Vagina (tissue), 2 donors: Measurements from ENCODE around the gene SF3B2. TPM values are rescaled to one million over a fixed set of nuclear protein-coding genes. Genes with fewer than 3 reads are reported as not detected.

ENCODE experiments used
- DNase-seq, 2 donors: peaks; one replicate each; pipeline ENCODE4 v3.0.0-alpha.2; 2017; ENCODE audit errors: extremely low spot score in 2 of 2
- H3K27ac ChIP-seq: fragments of 200-600 bp; sonication (generic); one replicate; pipeline ENCODE4 v1.5.1; 2019
- H3K27me3 ChIP-seq: fragments of 200-600 bp; sonication (generic); one replicate; pipeline ENCODE4 v1.5.1; 2019
- H3K36me3 ChIP-seq, 2 donors: fragments of 200-600 bp; sonication (generic); one replicate each; pipeline ENCODE4 v1.5.1; 2017 to 2019
- H3K4me1 ChIP-seq: fragments of 200-600 bp; sonication (generic); one replicate; pipeline ENCODE4 v1.5.1; 2019
- H3K4me3 ChIP-seq, 2 donors: fragments of 200-600 bp; sonication (generic); 1 replicate in 1 of 2; 2 replicates in 1 of 2; pipeline ENCODE4 v1.5.1; 2016 to 2019
- H3K9me3 ChIP-seq: fragments of 200-600 bp; sonication (generic); one replicate; pipeline ENCODE4 v1.5.1; 2019
- POLR2A ChIP-seq, 2 donors: fragments of 450-650 bp; IDR thresholded peaks; one replicate each; pipeline ENCODE4 v1.6.1; 2017; ENCODE audit warnings: antibody characterized with exemption in 2 of 2, mild to moderate bottlenecking in 2 of 2, moderate library complexity in 2 of 2
- POLR2AphosphoS5 ChIP-seq, 2 donors: sonication (generic); formaldehyde crosslinking; IDR thresholded peaks; one replicate each; pipeline ENCODE4 v1.9.0; 2017; ENCODE audit warnings: antibody characterized with exemption in 2 of 2, mild to moderate bottlenecking in 2 of 2, low read depth in 1 of 2; ENCODE audit not compliant: insufficient read depth in 1 of 2
- intact Hi-C: fragments of 100-400 bp; cut with DNase I; formaldehyde crosslinking; loops from one replicate; pipeline ENCODE4 v1.15.1; 2023
- total RNA-seq: library from RNA; depleted of rRNA; stranded (reverse); fragments of >200 nt; gene quantifications from one replicate; pipeline ENCODE4 v1.2.3, GENCODE V29; 2016
- TF ChIP-seq, protein P1 (sequence below), 3 experiments: fragments of 450-650 bp in 2 of 3; fragments of 200-600 bp in 1 of 3; sonication (generic) in 1 of 3; IDR thresholded peaks; one replicate each; pipeline ENCODE4 v1.5.1; 2017 to 2019; ENCODE audit warnings: antibody characterized with exemption in 3 of 3, mild to moderate bottlenecking in 2 of 3, moderate library complexity in 2 of 3

SF3B2 gene
- total RNA-seq, 1 donor from 2014 or later = 107 TPM

DNA sequence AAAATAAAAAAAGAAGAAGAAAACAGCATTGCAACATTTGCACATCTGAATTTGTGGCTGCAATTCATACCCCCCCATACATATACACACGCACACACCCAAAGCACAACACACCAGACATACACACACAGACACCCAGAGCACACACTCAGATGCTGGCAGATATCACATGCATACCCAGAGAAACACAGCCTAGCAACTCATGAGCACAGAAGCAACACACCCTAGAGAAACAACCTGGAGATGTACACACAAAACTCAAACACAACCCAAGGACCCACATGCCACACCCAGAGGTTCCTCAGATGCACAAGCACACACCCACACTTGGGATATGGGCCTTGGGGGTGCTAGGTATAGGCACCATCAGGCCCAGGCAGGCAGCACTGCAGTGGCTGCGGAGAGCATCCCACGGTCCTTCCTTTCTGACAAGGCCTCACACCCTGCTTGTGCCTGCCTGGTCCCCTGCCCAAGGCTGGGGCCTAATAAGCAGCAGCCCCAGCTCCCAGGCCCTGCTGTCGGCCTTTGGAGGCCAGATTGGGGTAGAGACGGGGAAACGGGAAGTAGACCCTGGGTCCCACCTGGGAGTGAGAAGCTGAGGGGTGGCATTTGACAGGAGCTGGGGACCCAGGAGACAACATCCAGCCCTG is 37.2 kb upstream of the SF3B2 start:
- no peak for DNase-seq
- Histone ChIP-seq H3K9me3 (no peaks in the 10 kb centered on the region), H3K4me3 (no peak overlapping the region), H3K36me3 (no peaks in the 10 kb centered on the region), H3K27ac (no peak overlapping the region), H3K27me3 (no peaks in the 10 kb centered on the region), H3K4me1 (peaks cover 11% of the 10 kb centered on the region)
- TF ChIP-seq POLR2AphosphoS5 (IDR thresholded peaks at IDR 0.05; ENCODE audit: insufficient read depth in 1 of 2, low read depth in 1 of 2) (no peak), POLR2A (IDR thresholded peaks at IDR 0.05) (no peak)
- TF ChIP-seq, protein P1, sequence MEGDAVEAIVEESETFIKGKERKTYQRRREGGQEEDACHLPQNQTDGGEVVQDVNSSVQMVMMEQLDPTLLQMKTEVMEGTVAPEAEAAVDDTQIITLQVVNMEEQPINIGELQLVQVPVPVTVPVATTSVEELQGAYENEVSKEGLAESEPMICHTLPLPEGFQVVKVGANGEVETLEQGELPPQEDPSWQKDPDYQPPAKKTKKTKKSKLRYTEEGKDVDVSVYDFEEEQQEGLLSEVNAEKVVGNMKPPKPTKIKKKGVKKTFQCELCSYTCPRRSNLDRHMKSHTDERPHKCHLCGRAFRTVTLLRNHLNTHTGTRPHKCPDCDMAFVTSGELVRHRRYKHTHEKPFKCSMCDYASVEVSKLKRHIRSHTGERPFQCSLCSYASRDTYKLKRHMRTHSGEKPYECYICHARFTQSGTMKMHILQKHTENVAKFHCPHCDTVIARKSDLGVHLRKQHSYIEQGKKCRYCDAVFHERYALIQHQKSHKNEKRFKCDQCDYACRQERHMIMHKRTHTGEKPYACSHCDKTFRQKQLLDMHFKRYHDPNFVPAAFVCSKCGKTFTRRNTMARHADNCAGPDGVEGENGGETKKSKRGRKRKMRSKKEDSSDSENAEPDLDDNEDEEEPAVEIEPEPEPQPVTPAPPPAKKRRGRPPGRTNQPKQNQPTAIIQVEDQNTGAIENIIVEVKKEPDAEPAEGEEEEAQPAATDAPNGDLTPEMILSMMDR (IDR thresholded peaks at IDR 0.05) = no peak
- intact Hi-C loops = no loop called here

- no peaks in the 10 kb centered on the region for H3K9me3 ChIP-seq
- H3K4me3 ChIP-seq = no peak overlapping the region
- no peak overlapping the region for H3K27ac ChIP-seq
- no peak for TF ChIP-seq POLR2A (IDR thresholded peaks at IDR 0.05)
- H3K4me1 ChIP-seq = peaks cover 11% of the 10 kb centered on the region
- no peak for DNase-seq
- H3K27me3 ChIP-seq = no peaks in the 10 kb centered on the region
- H3K36me3 ChIP-seq = no peaks in the 10 kb centered on the region
- intact Hi-C loops = no loop called here
Observed at GRCh38 chr11:66015454-66015881, 36.7 kb upstream of the SF3B2 start.

DNA sequence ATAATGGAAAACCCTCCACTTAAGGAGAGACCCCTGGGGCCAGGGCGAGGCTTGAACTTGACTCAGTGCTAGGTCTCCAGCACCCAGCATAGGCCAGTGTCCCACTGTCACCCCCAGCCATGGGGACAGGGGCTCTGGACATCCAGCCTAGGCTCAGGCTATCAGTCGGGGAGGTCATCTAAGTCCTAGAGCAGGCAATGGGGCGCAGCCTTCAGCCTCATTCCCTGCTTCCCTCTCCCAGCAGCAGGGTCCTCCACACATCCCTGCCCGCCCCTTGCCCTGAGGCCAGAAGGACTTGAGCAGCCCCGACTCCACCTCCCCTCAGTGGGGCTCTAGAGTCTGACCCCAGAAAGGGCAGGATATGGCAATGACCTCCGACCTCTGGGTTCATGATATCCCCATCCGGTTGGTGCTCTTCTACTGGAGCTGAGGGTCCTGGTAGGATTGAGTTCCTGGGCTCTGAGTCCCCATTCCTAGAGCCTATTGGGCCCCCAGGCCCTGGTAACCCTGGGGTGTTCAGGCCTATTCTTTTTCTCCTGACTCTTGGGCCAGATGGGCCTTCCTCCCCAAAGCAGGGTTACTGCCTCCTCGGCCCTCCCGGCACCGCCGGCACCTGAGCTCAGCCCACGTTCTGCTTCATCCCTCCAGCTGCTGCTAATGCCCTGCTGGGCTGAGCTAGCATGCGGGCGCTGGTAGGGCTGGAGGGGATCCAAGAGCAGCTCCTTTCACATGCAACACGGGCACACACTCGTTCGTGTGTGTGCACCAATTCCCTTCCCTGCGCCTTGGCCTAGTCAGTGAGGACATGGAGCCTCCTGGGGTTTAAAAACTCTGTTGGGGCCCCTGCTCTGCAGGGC is 36.0 kb upstream of the SF3B2 start:
- Histone ChIP-seq H3K36me3 (no peaks in the 10 kb centered on the region), H3K9me3 (no peaks in the 10 kb centered on the region), H3K27me3 (no peaks in the 10 kb centered on the region), H3K27ac (no peak overlapping the region), H3K4me1 (peaks cover 11% of the 10 kb centered on the region), H3K4me3 (no peak overlapping the region)
- intact Hi-C loops = no loop called here
- DNase-seq = no peak
- TF ChIP-seq POLR2A (IDR thresholded peaks at IDR 0.05) (no peak), POLR2AphosphoS5 (IDR thresholded peaks at IDR 0.05; ENCODE audit: insufficient read depth in 1 of 2, low read depth in 1 of 2) (no peak)
- TF ChIP-seq, protein P1 (IDR thresholded peaks at IDR 0.05) = no peak

- no peaks in the 10 kb centered on the region for H3K36me3 ChIP-seq
- no peaks in the 10 kb centered on the region for H3K27me3 ChIP-seq
- TF ChIP-seq POLR2A (IDR thresholded peaks at IDR 0.05) (no peak), POLR2AphosphoS5 (IDR thresholded peaks at IDR 0.05; ENCODE audit: insufficient read depth in 1 of 2, low read depth in 1 of 2) (no peak)
- TF ChIP-seq, protein P1 (IDR thresholded peaks at IDR 0.05) = no peak
- intact Hi-C loops = no loop called here
- H3K4me3 ChIP-seq = no peak overlapping the region
- no peak overlapping the region for H3K27ac ChIP-seq
- no peaks in the 10 kb centered on the region for H3K9me3 ChIP-seq
- H3K4me1 ChIP-seq = peaks cover 7% of the 10 kb centered on the region
- DNase-seq = no peak
Observed at GRCh38 chr11:66016793-66017177, 35.4 kb upstream of the SF3B2 start.

DNA sequence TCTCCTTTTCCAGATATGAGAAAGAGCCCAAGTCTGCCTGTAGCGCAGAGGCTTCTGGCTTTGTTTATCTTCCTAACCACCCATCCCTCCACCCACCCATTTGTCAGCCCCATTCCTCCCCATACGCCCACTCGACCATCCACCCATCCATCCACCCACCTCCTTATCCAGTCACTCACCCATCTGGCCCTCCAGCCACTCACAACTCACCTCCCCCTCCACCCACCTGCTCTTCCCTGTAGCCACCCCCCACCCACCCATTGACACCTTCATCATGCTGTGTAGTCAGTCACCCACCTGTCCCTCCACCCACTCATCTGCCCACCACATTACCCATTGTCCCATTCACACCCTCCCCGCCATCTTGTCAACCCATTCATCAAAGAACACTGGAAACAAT is 34.8 kb upstream of the SF3B2 start:
- no peaks in the 10 kb centered on the region for H3K27me3 ChIP-seq
- intact Hi-C loops = no loop called here
- DNase-seq = no peak
- peaks cover 4% of the 10 kb centered on the region for H3K4me1 ChIP-seq
- no peaks in the 10 kb centered on the region for H3K36me3 ChIP-seq
- no peaks in the 10 kb centered on the region for H3K9me3 ChIP-seq
- TF ChIP-seq POLR2A (IDR thresholded peaks at IDR 0.05) (no peak), POLR2AphosphoS5 (IDR thresholded peaks at IDR 0.05; ENCODE audit: insufficient read depth in 1 of 2, low read depth in 1 of 2) (no peak)
- TF ChIP-seq, protein P1 (IDR thresholded peaks at IDR 0.05) = no peak
- H3K27ac ChIP-seq = no peak overlapping the region
- H3K4me3 ChIP-seq = no peak overlapping the region
